HCT116 (cell line): ENCODE data around the gene GALNT14.

Experiments
- CBX3 ChIP-seq: IDR thresholded peaks from 2 replicates; pipeline ENCODE4 v1.6.1; 2012; ENCODE audit warnings: low read depth
- CTCF ChIP-seq, 3 experiments: fragments of 200-600 bp in 1 of 3; sonication (generic) in 1 of 3; IDR thresholded peaks in 2 of 3; conservative IDR thresholded peaks in 1 of 3; 2 replicates each; pipeline ENCODE4 v1.5.1; 2012 to 2017; ENCODE audit warnings: low read depth in 2 of 3, low read length in 2 of 3, antibody characterized with exemption in 1 of 3, borderline replicate concordance in 1 of 3, control low read depth in 1 of 3, mild to moderate bottlenecking in 1 of 3, mixed read lengths in 1 of 3, mixed run types in 1 of 3, moderate library complexity in 1 of 3; ENCODE audit not compliant: insufficient read depth in 1 of 3
- FOSL1 ChIP-seq: IDR thresholded peaks from 2 replicates; pipeline ENCODE4 v1.6.1; 2012; ENCODE audit warnings: low read depth
- JUND ChIP-seq: IDR thresholded peaks from 2 replicates; pipeline ENCODE4 v1.6.1; 2012
- POLR2A ChIP-seq: IDR thresholded peaks from 2 replicates; pipeline ENCODE4 v1.7.0; 2011; ENCODE audit warnings: borderline replicate concordance; ENCODE audit not compliant: insufficient read depth, insufficient read length; ENCODE audit errors: extremely low read depth
- POLR2AphosphoS5 ChIP-seq: IDR thresholded peaks from 2 replicates; pipeline ENCODE4 v1.6.1; 2011; ENCODE audit warnings: mild to moderate bottlenecking, low read depth, low read length, moderate library complexity
- RAD21 ChIP-seq: IDR thresholded peaks from 2 replicates; pipeline ENCODE4 v1.6.1; 2012; ENCODE audit warnings: low read depth, mild to moderate bottlenecking
- REST ChIP-seq: IDR thresholded peaks from 2 replicates; pipeline ENCODE4 v1.6.1; 2012; ENCODE audit warnings: low read depth
- SRF ChIP-seq: IDR thresholded peaks from 2 replicates; pipeline ENCODE4 v1.6.1; 2012; ENCODE audit warnings: low read depth
- ZBTB33 ChIP-seq: IDR thresholded peaks from 2 replicates; pipeline ENCODE4 v1.6.1; 2011; ENCODE audit warnings: mild to moderate bottlenecking, low read length, moderate library complexity; ENCODE audit not compliant: insufficient replicate concordance; ENCODE audit errors: extremely low read depth
- ZNF274 ChIP-seq: fragments of 200-500 bp; sonication (Bioruptor generic); IDR thresholded peaks from 2 replicates; pipeline ENCODE4 v1.6.1; 2014; ENCODE audit warnings: mild to moderate bottlenecking, low read depth, low read length, inconsistent platforms

GRCh38 chr2:31110431-31110830 is 27.8 kb downstream of the GALNT14 start:
- no peak for TF ChIP-seq CTCF (IDR thresholded peaks at IDR 0.05 in 2 of 3, conservative IDR thresholded peaks at IDR 0.05 in 1 of 3; ENCODE audit: borderline replicate concordance in 1 of 3, insufficient read depth in 1 of 3, low read depth in 2 of 3, low read length in 2 of 3)
- no peak for TF ChIP-seq SRF
- no peak for TF ChIP-seq POLR2AphosphoS5
- no peak for TF ChIP-seq CBX3
- no peak for TF ChIP-seq JUND
- no peak for TF ChIP-seq POLR2A
- no peak for TF ChIP-seq RAD21
- no peak for TF ChIP-seq ZNF274
- no peak for TF ChIP-seq ZBTB33
- TF ChIP-seq REST: no peak
- no peak for TF ChIP-seq FOSL1
